Stomach (tissue), 4 donors: ENCODE data around the gene PRRX2.

ENCODE experiments used
- CTCF ChIP-seq, 7 experiments: fragments of 450-650 bp in 4 of 7; fragments of 200-600 bp in 3 of 7; sonication (generic) in 3 of 7; IDR thresholded peaks; one replicate each; pipeline ENCODE4 v1.5.1; 2016 to 2019; ENCODE audit warnings: antibody characterized with exemption in 7 of 7, control low read depth in 2 of 7, mild to moderate bottlenecking in 1 of 7
- POLR2A ChIP-seq, 4 donors: fragments of 450-650 bp; IDR thresholded peaks; one replicate each; pipeline ENCODE4 v1.6.1; 2016; ENCODE audit warnings: antibody characterized with exemption in 4 of 4, control low read depth in 2 of 4, mild to moderate bottlenecking in 1 of 4, moderate library complexity in 1 of 4

DNA sequence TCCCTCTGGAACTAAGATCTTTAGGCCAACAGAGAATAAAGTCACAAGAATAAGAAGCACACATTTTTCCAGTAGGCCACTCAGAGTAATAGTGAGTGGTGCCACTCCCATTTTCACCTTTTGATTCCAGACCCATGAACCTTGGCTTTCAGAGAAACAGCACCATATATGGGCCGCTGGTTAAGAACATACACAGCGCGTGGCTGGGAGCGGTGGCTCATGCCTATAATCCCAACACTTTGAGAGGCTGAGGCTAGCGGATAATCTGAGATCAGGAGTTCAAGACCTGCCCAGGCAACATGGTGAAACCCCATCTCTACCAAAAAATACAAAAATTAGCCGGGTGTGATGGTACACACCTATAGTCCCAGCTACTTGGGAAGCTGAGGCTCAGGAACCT lies 103.0 kb downstream of the PRRX2 start:
- no peak for TF ChIP-seq CTCF (IDR thresholded peaks at IDR 0.05)
- no peak for TF ChIP-seq POLR2A (IDR thresholded peaks at IDR 0.05)
